Measurements from ENCODE around the gene CDC14B. TPM values are rescaled to one million over a fixed set of nuclear protein-coding genes. Genes with fewer than 3 reads are reported as not detected.

The CDC14B gene
- total and polyA plus RNA-seq, 4 donors = 8.8 to 33.3 (median 11.3) TPM

DNA sequence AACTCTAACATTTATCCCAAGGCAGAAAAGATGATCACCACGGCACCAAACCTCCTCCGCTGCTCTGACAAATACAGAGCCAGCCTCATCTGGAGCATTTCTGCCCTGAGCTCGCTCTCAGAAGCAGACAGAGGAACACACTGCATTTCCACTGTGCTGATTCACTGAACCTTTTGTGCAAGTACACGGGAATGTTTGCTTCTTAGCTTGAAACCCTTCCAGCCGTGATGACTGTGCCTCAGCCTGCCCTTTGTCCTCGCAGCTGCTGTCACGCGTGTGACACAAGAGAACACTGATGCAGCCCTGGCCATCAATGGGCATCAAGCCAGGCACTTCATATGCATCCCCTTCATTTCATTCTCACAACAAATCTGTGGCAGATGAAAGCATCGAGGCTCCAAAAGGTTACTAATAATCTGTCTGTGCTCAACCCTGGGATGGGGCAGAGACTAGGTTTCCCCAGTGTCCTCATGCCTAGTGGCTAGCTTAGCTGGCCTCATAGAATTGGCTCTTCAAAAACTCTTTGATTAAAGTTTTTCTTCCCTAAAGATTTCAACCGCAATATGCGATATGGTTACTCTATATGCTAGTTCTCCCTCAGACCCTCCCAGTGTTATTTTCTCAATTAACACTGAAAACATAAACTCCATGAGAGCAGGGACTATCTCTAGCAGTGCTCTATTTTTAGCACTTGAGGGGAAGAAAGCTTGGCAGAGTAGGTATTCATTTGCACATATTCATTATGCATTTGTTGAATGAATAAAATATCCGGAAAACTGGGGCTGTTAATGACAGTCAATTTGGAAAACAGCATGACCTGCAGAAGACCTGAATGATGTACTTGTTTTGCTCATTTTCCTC is 7.3 kb downstream of the CDC14B start:
- H3K27me3 ChIP-seq (ENCODE audit: control insufficient read depth in 4 of 4, insufficient read depth in 4 of 4, low read length in 3 of 4) = no peaks in the 10 kb centered on the region
- peak; percentile 69 for TF ChIP-seq FOXA1 (IDR thresholded peaks at IDR 0.05)
- TF ChIP-seq, protein P1, sequence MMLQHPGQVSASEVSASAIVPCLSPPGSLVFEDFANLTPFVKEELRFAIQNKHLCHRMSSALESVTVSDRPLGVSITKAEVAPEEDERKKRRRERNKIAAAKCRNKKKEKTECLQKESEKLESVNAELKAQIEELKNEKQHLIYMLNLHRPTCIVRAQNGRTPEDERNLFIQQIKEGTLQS (IDR thresholded peaks at IDR 0.05) = peak; percentile 81
- TF ChIP-seq TAF1 (conservative IDR thresholded peaks at IDR 0.05) = peak; percentile 97
- no peak for TF ChIP-seq NR2F2 (IDR thresholded peaks at IDR 0.05)
- TF ChIP-seq, protein P2, sequence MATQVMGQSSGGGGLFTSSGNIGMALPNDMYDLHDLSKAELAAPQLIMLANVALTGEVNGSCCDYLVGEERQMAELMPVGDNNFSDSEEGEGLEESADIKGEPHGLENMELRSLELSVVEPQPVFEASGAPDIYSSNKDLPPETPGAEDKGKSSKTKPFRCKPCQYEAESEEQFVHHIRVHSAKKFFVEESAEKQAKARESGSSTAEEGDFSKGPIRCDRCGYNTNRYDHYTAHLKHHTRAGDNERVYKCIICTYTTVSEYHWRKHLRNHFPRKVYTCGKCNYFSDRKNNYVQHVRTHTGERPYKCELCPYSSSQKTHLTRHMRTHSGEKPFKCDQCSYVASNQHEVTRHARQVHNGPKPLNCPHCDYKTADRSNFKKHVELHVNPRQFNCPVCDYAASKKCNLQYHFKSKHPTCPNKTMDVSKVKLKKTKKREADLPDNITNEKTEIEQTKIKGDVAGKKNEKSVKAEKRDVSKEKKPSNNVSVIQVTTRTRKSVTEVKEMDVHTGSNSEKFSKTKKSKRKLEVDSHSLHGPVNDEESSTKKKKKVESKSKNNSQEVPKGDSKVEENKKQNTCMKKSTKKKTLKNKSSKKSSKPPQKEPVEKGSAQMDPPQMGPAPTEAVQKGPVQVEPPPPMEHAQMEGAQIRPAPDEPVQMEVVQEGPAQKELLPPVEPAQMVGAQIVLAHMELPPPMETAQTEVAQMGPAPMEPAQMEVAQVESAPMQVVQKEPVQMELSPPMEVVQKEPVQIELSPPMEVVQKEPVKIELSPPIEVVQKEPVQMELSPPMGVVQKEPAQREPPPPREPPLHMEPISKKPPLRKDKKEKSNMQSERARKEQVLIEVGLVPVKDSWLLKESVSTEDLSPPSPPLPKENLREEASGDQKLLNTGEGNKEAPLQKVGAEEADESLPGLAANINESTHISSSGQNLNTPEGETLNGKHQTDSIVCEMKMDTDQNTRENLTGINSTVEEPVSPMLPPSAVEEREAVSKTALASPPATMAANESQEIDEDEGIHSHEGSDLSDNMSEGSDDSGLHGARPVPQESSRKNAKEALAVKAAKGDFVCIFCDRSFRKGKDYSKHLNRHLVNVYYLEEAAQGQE (IDR thresholded peaks at IDR 0.05) = peak; percentile 95
- TF ChIP-seq, protein P3, sequence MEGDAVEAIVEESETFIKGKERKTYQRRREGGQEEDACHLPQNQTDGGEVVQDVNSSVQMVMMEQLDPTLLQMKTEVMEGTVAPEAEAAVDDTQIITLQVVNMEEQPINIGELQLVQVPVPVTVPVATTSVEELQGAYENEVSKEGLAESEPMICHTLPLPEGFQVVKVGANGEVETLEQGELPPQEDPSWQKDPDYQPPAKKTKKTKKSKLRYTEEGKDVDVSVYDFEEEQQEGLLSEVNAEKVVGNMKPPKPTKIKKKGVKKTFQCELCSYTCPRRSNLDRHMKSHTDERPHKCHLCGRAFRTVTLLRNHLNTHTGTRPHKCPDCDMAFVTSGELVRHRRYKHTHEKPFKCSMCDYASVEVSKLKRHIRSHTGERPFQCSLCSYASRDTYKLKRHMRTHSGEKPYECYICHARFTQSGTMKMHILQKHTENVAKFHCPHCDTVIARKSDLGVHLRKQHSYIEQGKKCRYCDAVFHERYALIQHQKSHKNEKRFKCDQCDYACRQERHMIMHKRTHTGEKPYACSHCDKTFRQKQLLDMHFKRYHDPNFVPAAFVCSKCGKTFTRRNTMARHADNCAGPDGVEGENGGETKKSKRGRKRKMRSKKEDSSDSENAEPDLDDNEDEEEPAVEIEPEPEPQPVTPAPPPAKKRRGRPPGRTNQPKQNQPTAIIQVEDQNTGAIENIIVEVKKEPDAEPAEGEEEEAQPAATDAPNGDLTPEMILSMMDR (IDR thresholded peaks at IDR 0.05; ENCODE audit: low read depth, low read length, missing input control) = no peak
- peak in 1 of 2 donors; percentile 69 for TF ChIP-seq EGR1 (IDR thresholded peaks at IDR 0.05; ENCODE audit: low read depth in 2 of 2)
- peak; percentile 90 to 91 for TF ChIP-seq JUND (IDR thresholded peaks at IDR 0.05)
- TF ChIP-seq YY1 (IDR thresholded peaks at IDR 0.05) = peak; percentile 86
- TF ChIP-seq HNF4A (conservative IDR thresholded peaks at IDR 0.05) = peak; percentile 91 to 93
- peak; percentile 82 to 89 for TF ChIP-seq RXRA (IDR thresholded peaks at IDR 0.05)
- TF ChIP-seq, protein P4, sequence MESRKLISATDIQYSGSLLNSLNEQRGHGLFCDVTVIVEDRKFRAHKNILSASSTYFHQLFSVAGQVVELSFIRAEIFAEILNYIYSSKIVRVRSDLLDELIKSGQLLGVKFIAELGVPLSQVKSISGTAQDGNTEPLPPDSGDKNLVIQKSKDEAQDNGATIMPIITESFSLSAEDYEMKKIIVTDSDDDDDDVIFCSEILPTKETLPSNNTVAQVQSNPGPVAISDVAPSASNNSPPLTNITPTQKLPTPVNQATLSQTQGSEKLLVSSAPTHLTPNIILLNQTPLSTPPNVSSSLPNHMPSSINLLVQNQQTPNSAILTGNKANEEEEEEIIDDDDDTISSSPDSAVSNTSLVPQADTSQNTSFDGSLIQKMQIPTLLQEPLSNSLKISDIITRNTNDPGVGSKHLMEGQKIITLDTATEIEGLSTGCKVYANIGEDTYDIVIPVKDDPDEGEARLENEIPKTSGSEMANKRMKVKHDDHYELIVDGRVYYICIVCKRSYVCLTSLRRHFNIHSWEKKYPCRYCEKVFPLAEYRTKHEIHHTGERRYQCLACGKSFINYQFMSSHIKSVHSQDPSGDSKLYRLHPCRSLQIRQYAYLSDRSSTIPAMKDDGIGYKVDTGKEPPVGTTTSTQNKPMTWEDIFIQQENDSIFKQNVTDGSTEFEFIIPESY (IDR thresholded peaks at IDR 0.05) = peak; percentile 90
- TF ChIP-seq, protein P5, sequence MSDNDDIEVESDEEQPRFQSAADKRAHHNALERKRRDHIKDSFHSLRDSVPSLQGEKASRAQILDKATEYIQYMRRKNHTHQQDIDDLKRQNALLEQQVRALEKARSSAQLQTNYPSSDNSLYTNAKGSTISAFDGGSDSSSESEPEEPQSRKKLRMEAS (IDR thresholded peaks at IDR 0.05) = peak; percentile 79
- peak in 1 of 2 donors; percentile 24 for TF ChIP-seq GABPA (IDR thresholded peaks at IDR 0.05 in 1 of 2, conservative IDR thresholded peaks at IDR 0.05 in 1 of 2)
- peak; percentile 74 for TF ChIP-seq HNF4G (IDR thresholded peaks at IDR 0.05)
- peak; percentile 49 to 67 for TF ChIP-seq RAD21 (IDR thresholded peaks at IDR 0.05)
- TF ChIP-seq SP1 (IDR thresholded peaks at IDR 0.05) = peak; percentile 89
- peak; percentile 29 for TF ChIP-seq FOXA2 (IDR thresholded peaks at IDR 0.05)
- 28% methylated on average over 12 of the region's 12 CpGs for WGBS
- H3K4me3 ChIP-seq (ENCODE audit: low read depth in 1 of 3, low read length in 3 of 3) = peak overlapping the region in 2 of 3 donors; percentile 10 to 18
- peak overlapping the region; percentile 78 to 84 for H3K27ac ChIP-seq (ENCODE audit: low read depth in 1 of 2, low read length in 2 of 2)
- H3K9ac ChIP-seq (ENCODE audit: low read depth in 1 of 2, low read length in 2 of 2) = peak overlapping the region; percentile 60 to 93
- H3K4me1 ChIP-seq (ENCODE audit: control insufficient read depth in 4 of 4, insufficient read depth in 4 of 4, low read length in 3 of 4) = peaks cover 5 to 18% (median 15%) of the 10 kb centered on the region in 4 donors
- no peaks in the 10 kb centered on the region for H3K36me3 ChIP-seq (ENCODE audit: control insufficient read depth in 4 of 4, insufficient read depth in 3 of 4, low read depth in 1 of 4, low read length in 3 of 4)
- no peaks in the 10 kb centered on the region for H3K9me3 ChIP-seq (ENCODE audit: control insufficient read depth in 4 of 4, low read length in 3 of 4)
- DNase-seq (ENCODE audit: low spot score) = no peak

Data from liver (tissue), 9 donors.